Activated CD8-positive, alpha-beta memory T cell treated with anti-CD3 and anti-CD28 coated beads, Interleukin-2, amount 50 U/mL, for 1 hour (primary cell): Measurements from ENCODE around the gene MATCAP1.

Experiments
- DNase-seq: peaks from one replicate; pipeline ENCODE4 v3.0.0-alpha.2; 2020; ENCODE audit errors: extremely low read depth

Gene MATCAP1

DNA sequence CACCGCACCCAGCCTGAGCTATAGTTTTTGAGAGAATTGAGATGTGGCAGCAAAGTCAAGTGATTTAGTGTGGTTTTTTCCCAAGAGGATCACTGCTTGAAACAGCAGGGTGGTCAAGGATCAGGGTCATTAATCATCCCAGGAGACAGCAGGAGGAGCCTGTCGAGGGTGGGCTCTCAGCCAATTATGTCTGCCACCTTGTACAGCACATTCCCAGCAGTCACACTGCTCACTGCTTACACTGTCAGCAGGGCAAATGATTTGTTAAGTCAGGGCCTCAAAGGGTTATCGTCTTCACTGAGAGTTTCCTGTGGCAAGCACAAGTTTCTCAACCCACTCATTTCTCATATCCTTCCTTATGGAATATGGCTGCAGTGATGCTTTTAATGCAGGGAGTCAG, 46.2 kb downstream of the MATCAP1 start:
- no peak for DNase-seq

DNA sequence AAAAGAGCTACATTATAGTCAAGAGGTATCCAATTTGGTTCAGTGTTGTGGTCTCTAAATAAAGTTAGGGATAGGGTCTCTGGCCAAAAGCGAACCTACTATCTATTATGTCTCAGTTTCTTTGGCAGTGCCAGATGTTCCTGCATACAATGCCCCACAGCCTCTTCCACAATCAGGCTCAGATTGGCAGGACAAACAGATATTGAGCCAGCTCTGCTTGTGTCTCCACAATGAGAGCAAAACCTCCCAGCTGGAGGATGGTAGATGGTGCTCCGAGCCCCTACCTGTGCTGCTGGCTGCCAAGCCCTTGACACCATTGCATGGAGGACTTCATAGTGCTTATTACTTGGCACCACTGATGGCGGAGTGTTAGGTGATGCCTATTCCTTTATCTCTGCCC, 54.3 kb downstream of the MATCAP1 start:
- DNase-seq = no peak

DNA sequence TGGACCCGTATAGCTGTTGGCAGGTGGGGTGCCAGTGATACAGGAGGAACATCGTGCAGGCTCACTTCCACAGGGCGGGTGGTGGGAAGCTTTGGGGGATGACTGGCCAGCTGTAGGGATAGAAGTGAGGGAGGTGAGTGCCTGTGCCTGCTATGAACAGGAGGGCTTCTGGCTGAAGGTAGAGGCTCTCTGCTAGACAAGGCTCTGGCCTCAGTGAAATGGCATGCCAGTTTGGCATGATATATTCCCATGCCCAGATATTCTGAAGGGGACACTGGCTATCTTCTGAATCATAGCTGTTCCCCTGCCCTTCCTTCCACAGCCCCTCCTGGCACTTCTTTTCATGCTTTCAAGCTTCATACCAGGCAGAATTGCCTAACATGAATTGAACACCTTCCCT, 54.9 kb downstream of the MATCAP1 start:
- DNase-seq = no peak

DNA sequence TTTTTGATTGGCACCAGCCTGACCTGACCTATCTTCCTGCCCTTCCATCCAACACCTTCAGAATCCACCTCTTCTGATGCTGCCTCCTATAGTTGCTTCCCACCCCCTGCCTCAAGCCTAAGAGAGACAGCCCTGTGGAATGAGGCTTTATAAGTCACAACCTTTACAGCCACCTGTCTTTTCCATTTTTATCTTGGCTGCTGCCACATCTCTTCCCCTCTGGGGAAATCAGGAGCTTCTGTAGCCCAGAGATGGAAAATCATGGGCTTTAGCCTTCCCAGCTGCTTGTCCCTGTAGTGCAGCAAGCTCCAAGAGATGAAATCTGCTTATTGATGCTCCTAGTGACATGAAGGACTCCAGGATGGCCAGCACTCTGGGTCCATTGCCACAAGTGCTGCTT, 55.3 kb downstream of the MATCAP1 start:
- no peak for DNase-seq
